HG02642 (cell line): ENCODE data around the gene RBM18.

Experiments
- ATAC-seq: cut with Tn5 transposase; IDR thresholded peaks from one replicate; pipeline ENCODE4 v1.9.1; 2021; ENCODE audit warnings: mild to moderate bottlenecking; ENCODE audit not compliant: unreplicated experiment, poor library complexity

RBM18 gene

GRCh38 chr9:122262073-122262472 is 2.6 kb downstream of the RBM18 start:
- no peak for ATAC-seq

- no peak for ATAC-seq
These were observed 3.2 kb downstream of the RBM18 start for GRCh38 chr9:122261469-122261881.

DNA sequence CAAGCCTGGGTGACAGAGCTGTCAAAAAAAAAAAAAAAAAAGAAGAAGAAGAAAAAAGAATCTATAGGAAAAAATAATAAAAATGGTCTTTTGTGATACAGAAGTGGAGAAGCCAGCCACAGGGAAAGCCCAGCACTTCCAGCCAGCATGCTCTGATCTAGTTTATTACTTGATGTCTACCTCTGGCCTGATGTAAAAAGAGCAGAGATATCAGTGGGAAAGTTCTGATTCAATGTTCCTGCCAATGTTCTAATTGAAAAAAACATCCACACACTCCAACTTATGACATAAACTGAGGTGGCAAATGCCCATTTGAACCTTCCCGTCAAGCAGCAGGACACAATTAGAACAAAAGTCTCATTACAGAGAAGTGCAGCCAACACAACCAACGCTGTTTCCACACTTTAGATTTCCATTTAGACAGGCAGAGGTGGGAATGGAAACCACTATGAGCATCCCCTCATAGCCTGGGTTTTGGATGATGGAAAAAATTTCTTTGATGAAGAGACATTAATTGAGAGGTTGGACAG is 5.7 kb downstream of the RBM18 start:
- ATAC-seq: no peak

DNA sequence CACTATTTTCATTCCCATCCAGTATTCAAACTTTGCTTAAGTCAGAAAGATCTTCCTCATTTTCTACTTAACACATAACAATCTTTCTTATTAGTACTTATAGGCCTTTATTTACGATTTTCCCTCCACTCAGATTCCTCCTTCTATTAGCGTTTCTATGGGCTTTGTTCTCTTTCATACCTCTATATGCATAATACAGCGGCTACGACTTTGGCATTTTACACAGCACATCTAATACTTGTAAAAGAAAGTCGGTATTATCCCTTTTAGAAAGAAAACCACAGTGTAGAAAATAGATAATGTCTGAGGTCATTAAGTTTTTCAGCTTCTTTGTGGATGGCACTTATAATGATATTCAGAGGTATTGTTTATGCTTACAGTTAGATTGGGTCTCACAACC is 8.4 kb downstream of the RBM18 start:
- no peak for ATAC-seq

DNA sequence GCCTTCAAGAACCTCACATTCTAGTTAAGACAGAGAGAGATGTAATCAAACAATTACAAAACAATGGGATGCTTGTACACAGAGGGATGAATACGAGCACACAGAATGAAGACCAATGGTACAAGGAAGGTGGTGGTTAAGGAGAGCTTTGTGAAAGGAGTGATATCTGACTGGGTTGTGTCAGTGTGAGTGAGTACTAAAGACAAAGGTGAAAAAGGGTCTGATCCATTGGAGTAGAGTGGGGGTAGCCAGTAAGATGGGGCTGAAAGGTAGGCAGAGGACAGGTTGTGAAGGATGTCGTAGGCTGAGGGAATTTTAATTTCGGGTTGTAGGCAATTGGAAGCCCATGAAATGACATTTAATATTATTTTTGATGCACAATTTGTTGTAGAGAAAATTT is 9.9 kb downstream of the RBM18 start:
- ATAC-seq: no peak

GRCh38 chr9:122252796-122253195 is 11.8 kb downstream of the RBM18 start:
- ATAC-seq: no peak

DNA sequence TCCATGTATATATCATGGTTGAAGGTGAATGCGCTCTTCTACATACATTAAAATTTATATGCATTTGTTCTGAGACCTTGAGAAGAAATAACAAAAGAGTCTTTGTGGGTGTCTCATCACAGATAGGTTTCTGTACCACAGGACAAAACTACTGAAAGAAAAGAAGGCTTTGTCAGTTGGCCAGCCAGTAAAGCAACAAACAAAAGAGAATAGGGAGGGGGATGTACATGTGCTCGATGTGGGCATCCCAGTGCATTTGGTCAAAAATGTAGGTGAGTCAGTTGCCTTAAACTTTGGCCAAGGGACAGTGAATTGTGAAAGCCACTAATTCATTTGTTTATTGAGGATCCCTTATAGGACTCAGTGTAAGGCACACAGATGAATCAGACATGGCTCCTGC is 13.3 kb downstream of the RBM18 start:
- ATAC-seq: no peak

DNA sequence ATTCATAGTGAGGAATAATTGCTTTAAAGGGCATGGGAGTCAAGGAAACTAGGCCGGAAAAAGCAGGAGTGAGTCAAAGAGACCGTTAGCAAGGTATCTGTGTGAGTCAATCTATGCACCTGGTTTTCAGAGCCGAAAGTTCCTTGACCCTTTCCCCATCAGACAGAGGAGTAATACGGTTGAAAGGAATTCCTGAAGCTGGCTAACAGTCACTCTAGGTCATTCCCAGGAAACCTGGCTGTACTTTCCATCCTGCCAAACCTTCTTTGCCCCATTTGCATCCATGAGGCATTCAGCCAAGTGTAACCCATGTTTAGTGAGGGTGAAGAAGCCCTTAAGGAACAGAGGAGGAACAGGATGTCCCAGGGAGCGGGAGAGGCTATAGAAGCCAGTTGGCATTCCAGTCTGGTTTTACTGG is 16.2 kb downstream of the RBM18 start:
- ATAC-seq: no peak

GRCh38 chr9:122246666-122247065 is 18.0 kb downstream of the RBM18 start:
- ATAC-seq: no peak

- no peak for ATAC-seq
These were observed 20.3 kb downstream of the RBM18 start for GRCh38 chr9:122244349-122244748.

DNA sequence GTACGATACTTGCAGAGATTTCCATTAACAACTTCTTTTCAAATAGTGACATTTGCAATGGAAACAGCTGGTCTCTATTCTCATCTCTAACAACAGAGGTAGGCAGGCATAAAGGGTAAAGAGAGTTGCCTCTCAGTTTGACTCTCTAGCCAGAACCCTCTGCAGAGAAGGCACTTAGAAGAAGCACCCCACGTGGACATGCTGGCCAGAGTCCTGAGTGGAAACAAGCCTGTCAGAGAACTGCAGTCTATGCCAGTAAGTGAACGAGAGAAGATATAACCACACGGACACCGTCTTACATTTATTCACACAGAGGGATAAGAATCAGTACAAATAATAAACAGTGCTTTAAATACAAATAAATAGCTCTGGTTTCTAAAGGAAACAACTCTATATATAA is 24.9 kb downstream of the RBM18 start:
- no peak for ATAC-seq

GRCh38 chr9:122236681-122237080 is 28.0 kb downstream of the RBM18 start:
- no peak for ATAC-seq

DNA sequence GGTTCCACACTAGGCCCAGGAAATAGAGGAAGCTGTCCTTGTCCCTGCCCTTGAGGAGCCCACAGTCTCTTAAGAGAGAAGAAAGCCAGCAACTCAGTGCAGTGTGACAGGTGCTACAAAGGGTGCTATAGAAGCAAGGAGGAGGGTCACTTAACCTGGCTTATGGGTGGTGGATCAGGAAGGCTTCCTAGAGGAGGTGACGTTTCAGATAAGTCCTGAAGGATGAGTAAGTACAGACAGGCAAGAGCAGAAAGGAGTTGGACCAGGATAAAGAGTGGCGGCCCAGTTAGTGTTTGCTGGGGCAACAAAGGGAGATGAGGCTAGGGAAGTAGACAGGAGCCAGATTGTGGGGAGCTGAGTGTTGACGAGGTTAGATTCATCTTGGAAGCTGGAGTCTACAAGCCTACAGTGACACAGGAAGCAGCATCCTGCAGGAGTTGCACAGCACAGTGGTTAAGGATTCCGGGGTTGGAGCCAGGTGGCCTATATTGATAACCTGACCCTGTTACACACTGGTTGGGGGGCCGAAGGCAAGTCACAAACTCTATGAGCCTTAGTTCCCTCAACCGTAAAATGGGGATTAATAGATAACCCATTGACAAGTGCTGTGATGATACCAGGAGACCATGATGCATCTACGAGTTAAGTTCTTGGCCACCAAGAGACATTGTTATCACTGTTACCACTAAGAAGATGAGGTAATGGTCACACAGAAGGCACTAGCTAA is 30.5 kb downstream of the RBM18 start:
- no peak for ATAC-seq

DNA sequence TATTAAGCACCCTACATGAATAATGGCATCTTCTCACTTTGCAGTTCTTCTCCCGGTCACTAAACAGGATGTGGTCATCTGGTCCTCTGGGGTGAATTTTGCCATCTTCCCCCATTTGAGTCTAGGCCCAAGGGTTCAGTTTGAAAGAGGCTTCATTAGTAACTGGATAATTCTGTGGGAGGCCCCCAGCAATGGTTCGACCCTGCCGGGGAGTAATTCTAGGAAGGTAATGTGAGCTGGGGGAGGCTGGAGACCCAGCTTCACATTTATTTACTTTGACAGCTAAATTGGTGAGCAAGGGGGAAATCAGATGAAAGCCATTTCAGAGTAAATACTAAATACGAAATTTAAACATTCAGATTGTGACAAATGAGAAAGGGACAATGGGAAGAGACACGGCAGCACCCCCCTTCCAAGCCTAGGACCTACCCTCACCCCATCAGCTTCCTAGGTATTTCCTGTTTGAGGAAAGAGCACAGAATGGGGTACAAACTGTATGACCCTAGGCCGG is 31.8 kb downstream of the RBM18 start:
- ATAC-seq: no peak

DNA sequence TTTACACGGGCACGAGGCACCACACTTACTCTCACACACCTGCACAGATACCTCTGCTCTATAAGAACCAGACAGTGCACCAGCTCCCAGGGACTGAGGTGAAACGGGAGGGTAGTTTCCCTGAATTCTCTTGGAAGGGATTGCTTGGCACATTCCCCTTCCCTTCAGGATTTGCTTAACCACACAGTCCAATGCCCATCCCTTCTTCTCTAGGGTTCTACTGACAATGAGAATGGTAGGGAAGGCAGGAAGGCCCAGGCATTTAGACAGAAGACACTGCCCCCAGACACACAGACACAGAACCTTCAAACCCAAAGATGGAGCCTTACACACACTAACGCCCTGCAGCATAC is 35.2 kb downstream of the RBM18 start:
- ATAC-seq: no peak

GRCh38 chr9:122228568-122229484 is 35.8 kb downstream of the RBM18 start, which contains the start of gene LHX6:
Gene LHX6, minus strand, starts transcription at chr9:122228957. Its CDS starts 217 bp downstream, at chr9:122228740.
- no peak for ATAC-seq

GRCh38 chr9:122228191-122228567 is 36.5 kb downstream of the RBM18 start:
- ATAC-seq: no peak

DNA sequence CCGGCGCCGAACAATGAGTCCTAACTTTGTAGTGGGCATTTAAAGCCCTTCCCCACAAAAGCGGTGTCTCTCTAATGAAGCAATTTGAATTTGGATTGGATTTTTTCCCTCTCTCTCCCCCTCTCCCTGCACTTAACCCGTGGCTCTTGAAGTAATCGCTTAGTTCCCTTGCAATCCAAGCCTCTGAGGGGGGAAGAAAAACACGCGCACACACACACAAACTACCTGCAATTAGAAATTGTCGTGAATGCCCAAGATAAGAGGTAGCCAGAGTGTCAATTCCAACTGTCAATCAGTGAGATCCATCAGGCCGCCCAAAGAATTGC is 37.1 kb downstream of the RBM18 start:
- no peak for ATAC-seq

DNA sequence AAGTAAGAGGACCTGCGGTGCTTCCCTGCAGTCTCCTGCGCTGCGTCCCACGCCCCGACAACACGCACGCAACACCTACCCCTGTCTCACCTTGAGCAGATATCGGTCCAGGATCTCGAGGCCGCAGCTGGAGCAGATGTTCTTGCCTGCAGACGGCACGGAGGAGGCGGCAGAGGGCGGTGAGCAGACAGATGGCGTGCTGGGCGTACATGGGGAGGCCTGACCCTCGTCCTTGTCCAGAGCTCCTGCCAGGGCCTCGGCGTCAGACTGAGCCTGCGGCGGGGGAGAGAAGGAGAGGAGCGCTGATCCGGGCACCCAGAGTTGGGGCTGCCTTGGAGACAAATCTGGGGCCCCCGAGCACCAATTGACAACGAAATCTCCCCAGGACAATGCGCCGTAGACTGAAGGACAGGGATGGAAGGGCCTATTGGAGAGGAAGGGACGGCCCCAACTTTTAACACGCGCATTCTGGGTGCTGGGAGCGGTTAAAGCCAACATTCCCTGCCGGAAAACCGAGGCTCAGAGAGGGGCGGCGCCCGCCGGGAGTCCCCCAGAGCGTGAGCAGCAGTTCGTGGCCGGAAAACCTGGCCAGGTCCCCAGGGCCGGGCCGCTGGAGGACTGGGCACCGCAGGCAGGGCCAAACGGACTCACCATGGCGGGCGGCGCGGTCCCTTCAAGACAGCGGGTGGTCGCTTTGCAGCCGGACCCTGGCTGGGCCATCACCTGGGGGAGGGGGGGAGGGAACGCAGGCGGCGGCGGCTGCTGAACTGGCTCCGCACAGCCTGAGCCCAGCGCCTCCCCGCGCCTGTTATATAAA is 37.7 kb downstream of the RBM18 start:
- ATAC-seq: no peak

DNA sequence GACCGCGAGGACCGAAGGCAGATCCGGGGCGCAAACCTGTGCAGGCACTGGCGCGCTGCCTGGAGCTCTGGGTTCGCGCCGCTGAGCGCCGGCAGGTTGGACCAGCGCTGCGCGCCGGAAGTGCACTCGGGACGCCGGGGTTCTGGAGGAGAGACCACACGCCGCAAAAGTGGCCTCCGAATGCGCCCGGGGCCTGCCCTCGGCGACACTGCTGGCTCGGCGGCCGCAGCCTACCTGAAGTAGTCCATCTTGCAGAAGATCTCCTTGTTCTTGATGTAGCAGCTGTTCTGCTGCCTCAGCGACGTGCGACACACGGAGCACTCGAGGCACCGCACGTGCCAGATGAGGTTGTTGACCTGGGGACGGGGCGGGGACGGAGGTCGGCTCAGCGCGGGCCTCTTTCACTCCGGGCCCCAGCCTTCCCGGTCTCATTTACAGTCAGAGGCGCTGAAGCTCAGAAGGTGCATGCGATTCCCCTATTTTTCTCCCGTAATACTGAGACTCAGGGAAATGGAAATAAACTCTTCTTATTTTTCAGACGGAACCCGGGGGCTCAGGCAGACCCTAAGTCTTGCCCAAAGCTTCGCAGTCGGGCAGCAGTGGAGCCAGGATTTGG is 38.4 kb downstream of the RBM18 start:
- no peak for ATAC-seq
